A549 (cell line): ENCODE data around the gene ZNF560.

Experiments used
- BCL3 ChIP-seq: fragments of >200 bp; sonication (Bioruptor Twin); formaldehyde crosslinking; IDR thresholded peaks from 3 replicates; pipeline ENCODE4 v1.6.1; 2016
- HES2 ChIP-seq: fragments of >200 bp; sonication (Bioruptor Twin); formaldehyde crosslinking; IDR thresholded peaks from 2 replicates; pipeline ENCODE4 v1.6.1; 2016
- PBX3 ChIP-seq: IDR thresholded peaks from 2 replicates; pipeline ENCODE4 v1.6.1; 2012
- POLR2A ChIP-seq: IDR thresholded peaks from 2 replicates; pipeline ENCODE4 v1.6.1; 2012; ENCODE audit warnings: mild to moderate bottlenecking, low read length
- RAD21 ChIP-seq, 2 experiments: fragments of >200 bp in 1 of 2; sonication (Bioruptor Twin) in 1 of 2; formaldehyde crosslinking in 1 of 2; IDR thresholded peaks in 1 of 2; conservative IDR thresholded peaks in 1 of 2; 2 replicates in 1 of 2; 3 replicates in 1 of 2; pipeline ENCODE4 v1.6.1; 2012 to 2018; ENCODE audit warnings: inconsistent platforms in 1 of 2
- ZC3H11A ChIP-seq: fragments of 450-650 bp; IDR thresholded peaks from 2 replicates; pipeline ENCODE4 v1.6.1; 2014; ENCODE audit warnings: antibody characterized with exemption, mild to moderate bottlenecking
- ZFP36 ChIP-seq: fragments of 450-650 bp; IDR thresholded peaks from 2 replicates; pipeline ENCODE4 v1.6.1; 2014; ENCODE audit warnings: borderline replicate concordance; ENCODE audit not compliant: partially characterized antibody
- TF ChIP-seq, protein P1 (sequence below): fragments of >200 bp; sonication (Bioruptor Twin); formaldehyde crosslinking; IDR thresholded peaks from 3 replicates; pipeline ENCODE4 v1.5.1; 2016
- TF ChIP-seq, protein P2 (sequence below): IDR thresholded peaks from 2 replicates; pipeline ENCODE4 v1.6.1; 2012
- TF ChIP-seq, protein P3 (sequence below): fragments of 200-600 bp; sonication (generic); IDR thresholded peaks from 2 replicates; pipeline ENCODE4 v1.6.1; 2016; ENCODE audit warnings: antibody characterized with exemption, mild to moderate bottlenecking, moderate library complexity
- TF ChIP-seq, protein P4 (sequence below): fragments of 450-650 bp; IDR thresholded peaks from 2 replicates; pipeline ENCODE4 v1.6.1; 2014; ENCODE audit warnings: antibody characterized with exemption

DNA sequence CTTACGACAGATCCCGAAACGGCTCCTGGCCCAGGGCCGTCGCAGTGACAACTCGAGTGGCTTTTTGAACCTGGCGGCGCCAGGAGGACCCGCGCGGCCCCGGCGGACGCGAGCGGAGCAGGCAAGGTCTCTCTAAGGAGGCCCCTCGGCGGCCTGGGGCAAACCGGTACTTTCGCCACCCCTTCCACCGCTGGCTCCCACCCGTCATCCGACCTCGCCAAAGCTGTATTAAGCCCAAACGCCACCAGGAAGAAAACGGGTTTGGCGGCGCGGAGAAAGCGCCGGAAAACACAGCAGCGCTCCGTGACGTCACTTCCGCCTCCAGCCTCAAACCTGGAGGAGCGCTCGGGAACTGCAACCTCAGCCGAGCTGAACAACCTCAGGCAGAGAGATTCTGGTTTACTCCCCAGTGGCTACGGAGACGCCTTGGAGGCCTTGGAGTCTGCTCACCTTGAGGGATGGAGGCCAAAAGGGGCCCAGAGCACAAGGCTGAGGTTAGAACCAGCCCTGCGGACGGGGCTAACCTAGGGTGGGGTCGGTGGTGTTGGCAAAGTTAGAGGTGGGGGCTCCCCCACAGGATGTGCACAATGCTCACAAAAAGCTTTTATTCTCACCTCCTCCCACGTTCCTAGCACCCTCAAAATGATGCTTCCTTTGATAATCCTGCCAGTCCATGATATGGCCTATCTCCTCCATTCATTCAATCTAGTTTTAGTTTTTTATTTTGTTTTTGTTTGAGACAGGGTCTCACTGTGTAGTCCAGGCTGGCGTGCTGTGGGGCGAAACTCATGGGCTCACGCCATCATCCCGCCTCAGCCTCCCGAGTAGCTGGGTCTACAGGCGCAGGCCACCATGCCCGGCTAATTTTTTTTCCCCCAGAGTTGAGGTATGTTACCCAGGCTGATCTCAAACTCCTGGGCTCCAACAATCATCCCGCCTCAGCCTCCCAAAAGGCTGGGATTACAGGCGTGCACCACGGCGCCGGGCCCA is 62.8 kb downstream of the ZNF560 start, which contains the start of gene ZNF266:
- TF ChIP-seq HES2 (no peak), RAD21 (conservative IDR thresholded peaks at IDR 0.05 in 1 of 2, IDR thresholded peaks at IDR 0.05 in 1 of 2) (no peak), BCL3 (no peak), ZFP36 (no peak), POLR2A (no peak), PBX3 (no peak), ZC3H11A (no peak)
- TF ChIP-seq, protein P1, sequence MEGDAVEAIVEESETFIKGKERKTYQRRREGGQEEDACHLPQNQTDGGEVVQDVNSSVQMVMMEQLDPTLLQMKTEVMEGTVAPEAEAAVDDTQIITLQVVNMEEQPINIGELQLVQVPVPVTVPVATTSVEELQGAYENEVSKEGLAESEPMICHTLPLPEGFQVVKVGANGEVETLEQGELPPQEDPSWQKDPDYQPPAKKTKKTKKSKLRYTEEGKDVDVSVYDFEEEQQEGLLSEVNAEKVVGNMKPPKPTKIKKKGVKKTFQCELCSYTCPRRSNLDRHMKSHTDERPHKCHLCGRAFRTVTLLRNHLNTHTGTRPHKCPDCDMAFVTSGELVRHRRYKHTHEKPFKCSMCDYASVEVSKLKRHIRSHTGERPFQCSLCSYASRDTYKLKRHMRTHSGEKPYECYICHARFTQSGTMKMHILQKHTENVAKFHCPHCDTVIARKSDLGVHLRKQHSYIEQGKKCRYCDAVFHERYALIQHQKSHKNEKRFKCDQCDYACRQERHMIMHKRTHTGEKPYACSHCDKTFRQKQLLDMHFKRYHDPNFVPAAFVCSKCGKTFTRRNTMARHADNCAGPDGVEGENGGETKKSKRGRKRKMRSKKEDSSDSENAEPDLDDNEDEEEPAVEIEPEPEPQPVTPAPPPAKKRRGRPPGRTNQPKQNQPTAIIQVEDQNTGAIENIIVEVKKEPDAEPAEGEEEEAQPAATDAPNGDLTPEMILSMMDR, result no peak; the same call in 2 of the 3 replicates
- TF ChIP-seq, protein P2, sequence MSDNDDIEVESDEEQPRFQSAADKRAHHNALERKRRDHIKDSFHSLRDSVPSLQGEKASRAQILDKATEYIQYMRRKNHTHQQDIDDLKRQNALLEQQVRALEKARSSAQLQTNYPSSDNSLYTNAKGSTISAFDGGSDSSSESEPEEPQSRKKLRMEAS, result peak; percentile 72
- TF ChIP-seq, protein P3, sequence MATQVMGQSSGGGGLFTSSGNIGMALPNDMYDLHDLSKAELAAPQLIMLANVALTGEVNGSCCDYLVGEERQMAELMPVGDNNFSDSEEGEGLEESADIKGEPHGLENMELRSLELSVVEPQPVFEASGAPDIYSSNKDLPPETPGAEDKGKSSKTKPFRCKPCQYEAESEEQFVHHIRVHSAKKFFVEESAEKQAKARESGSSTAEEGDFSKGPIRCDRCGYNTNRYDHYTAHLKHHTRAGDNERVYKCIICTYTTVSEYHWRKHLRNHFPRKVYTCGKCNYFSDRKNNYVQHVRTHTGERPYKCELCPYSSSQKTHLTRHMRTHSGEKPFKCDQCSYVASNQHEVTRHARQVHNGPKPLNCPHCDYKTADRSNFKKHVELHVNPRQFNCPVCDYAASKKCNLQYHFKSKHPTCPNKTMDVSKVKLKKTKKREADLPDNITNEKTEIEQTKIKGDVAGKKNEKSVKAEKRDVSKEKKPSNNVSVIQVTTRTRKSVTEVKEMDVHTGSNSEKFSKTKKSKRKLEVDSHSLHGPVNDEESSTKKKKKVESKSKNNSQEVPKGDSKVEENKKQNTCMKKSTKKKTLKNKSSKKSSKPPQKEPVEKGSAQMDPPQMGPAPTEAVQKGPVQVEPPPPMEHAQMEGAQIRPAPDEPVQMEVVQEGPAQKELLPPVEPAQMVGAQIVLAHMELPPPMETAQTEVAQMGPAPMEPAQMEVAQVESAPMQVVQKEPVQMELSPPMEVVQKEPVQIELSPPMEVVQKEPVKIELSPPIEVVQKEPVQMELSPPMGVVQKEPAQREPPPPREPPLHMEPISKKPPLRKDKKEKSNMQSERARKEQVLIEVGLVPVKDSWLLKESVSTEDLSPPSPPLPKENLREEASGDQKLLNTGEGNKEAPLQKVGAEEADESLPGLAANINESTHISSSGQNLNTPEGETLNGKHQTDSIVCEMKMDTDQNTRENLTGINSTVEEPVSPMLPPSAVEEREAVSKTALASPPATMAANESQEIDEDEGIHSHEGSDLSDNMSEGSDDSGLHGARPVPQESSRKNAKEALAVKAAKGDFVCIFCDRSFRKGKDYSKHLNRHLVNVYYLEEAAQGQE, result no peak
- TF ChIP-seq, protein P4, sequence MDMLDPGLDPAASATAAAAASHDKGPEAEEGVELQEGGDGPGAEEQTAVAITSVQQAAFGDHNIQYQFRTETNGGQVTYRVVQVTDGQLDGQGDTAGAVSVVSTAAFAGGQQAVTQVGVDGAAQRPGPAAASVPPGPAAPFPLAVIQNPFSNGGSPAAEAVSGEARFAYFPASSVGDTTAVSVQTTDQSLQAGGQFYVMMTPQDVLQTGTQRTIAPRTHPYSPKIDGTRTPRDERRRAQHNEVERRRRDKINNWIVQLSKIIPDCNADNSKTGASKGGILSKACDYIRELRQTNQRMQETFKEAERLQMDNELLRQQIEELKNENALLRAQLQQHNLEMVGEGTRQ, result no peak
